ENCODE data around the gene C10orf105.

- no peak for TF ChIP-seq POLR2AphosphoS5 (IDR thresholded peaks at IDR 0.05; ENCODE audit: borderline replicate concordance, low read depth, low read length)
- no peak for TF ChIP-seq EZH2 (IDR thresholded peaks at IDR 0.05)
These were observed 57.7 kb downstream of the C10orf105 start for GRCh38 chr10:71661779-71662336.

Data from SK-N-MC (cell line).